Breast epithelium (tissue), 3 donors: ENCODE data around the gene RASSF1.

Experiments used
- POLR2A ChIP-seq: fragments of 450-650 bp; IDR thresholded peaks from one replicate; pipeline ENCODE4 v1.6.1; 2016; ENCODE audit warnings: antibody characterized with exemption, mild to moderate bottlenecking, moderate library complexity
- POLR2AphosphoS5 ChIP-seq, 3 donors: sonication (generic); formaldehyde crosslinking; IDR thresholded peaks; one replicate each; pipeline ENCODE4 v1.6.1; 2017; ENCODE audit warnings: antibody characterized with exemption in 3 of 3
- TF ChIP-seq, protein P1 (sequence below), 3 donors: fragments of 450-650 bp; IDR thresholded peaks; one replicate each; pipeline ENCODE4 v1.5.1; 2016 to 2017; ENCODE audit warnings: antibody characterized with exemption in 3 of 3, mild to moderate bottlenecking in 3 of 3, moderate library complexity in 3 of 3

DNA sequence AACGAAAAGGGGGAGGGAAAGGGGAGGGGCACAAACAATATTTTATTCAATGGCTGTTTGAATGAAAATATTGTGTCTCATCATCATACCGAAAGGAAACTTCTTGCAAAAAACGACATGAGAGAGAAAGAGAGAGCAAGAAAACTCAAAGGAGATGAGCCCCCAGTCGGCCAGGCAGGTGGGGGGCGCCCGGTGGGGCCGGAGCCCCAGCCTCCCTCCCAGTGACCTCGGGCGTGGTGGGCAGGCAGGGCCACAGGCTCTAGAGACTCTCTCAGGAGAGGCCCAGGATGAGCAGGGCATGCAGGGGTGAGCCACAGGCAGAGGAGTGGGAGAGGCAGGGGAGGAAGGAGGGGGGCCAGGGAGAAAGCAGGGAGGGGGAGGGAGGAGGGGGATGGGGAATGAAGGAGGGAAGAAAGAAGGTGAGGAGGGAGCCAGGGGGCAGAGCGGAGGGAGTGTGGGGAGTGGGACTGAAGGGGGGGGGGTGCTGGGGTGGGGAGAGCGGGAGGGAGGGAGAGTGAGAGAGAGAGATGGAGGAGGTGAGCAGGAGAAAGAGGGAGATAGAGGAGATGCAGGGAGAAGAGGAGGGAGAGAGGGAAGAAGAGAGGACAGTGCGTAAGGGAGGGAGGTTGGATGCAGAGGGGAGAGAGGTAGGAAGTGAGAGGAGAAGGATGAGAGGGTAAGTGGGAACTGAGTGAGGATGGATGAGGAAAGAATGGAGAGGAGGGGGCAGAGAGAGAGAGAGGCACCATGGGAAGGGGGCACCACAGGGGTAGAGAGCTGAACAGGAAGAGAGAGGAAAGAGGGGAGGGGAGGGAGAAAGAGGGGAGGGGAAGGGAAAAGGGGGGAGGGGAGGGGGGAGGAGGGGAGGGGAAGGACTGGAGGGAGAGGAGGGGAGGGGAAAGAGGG lies 32.8 kb upstream of the RASSF1 start:
- TF ChIP-seq, protein P1, sequence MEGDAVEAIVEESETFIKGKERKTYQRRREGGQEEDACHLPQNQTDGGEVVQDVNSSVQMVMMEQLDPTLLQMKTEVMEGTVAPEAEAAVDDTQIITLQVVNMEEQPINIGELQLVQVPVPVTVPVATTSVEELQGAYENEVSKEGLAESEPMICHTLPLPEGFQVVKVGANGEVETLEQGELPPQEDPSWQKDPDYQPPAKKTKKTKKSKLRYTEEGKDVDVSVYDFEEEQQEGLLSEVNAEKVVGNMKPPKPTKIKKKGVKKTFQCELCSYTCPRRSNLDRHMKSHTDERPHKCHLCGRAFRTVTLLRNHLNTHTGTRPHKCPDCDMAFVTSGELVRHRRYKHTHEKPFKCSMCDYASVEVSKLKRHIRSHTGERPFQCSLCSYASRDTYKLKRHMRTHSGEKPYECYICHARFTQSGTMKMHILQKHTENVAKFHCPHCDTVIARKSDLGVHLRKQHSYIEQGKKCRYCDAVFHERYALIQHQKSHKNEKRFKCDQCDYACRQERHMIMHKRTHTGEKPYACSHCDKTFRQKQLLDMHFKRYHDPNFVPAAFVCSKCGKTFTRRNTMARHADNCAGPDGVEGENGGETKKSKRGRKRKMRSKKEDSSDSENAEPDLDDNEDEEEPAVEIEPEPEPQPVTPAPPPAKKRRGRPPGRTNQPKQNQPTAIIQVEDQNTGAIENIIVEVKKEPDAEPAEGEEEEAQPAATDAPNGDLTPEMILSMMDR (IDR thresholded peaks at IDR 0.05) = no peak
- TF ChIP-seq POLR2A (no peak), POLR2AphosphoS5 (IDR thresholded peaks at IDR 0.05) (no peak)
